G401 (cell line): ENCODE measurements around the gene RGMA. TPM values are rescaled to one million over a fixed set of nuclear protein-coding genes. Genes with fewer than 3 reads are reported as not detected.
A peak's percentile ranks its signal among the peaks of the same experiment; 100 is the strongest.

Source experiments
- DNase-seq: peaks from one replicate; pipeline ENCODE4 v3.0.0-alpha.2; 2015; ENCODE audit warnings: low spot score
- in situ Hi-C: cut with HindIII; loops from 2 replicates; pipeline ENCODE4 v1.10.0; 2016; ENCODE audit warnings: low sequenced_read_pairs, mixed read lengths
- total RNA-seq: library from RNA; depleted of rRNA; stranded (reverse); fragments of >200 nt; shearing (Covaris generic); gene quantifications from 2 replicates; pipeline ENCODE4 v1.2.3, GENCODE V29; 2014

Gene RGMA
- total RNA-seq, 1 experiment from 2014 or later: 2.6 TPM

DNA sequence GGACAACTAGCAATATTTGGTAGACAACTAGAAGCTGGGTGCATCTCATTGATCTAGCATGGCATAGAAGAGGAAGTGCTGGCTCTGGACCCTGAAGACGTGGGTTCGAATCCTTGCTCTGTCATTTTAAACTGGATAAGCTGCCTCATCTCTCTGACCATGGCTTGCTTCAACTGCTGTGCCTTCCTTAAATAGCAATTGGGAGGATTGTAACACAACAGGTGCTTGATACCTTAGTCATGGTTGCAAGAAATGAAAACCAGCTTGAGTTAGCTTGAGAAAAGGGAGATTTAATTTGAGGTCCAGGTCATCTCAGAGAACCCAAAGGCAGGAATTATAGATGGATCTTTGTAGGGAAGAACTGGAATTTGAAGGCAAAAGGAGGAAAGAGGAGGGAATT lies 14.8 kb upstream of the RGMA start:
- in situ Hi-C loops: no loop called here
- no peak for DNase-seq

DNA sequence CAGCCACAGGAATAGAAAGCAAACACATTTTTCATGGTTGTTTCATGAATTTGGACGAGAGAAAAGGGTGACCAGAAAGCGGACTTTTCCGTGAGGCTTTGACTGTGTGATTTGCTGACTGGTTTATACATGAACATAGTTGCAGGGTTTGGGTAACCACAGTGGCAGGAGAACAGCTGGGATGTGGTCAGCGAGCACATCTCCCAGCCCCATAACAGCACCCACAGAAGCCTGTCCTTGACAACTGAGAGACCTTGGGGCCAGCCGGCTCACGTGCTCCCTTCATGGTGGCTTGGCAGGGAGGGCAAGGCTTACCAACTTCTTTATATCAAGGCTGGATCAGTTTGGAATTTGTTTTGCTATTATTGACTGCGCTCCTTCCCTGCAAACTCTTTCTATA lies 13.2 kb upstream of the RGMA start:
- in situ Hi-C loops: no loop called here
- DNase-seq: no peak

GRCh38 chr15:93093765-93094164 lies 4.8 kb upstream of the RGMA start:
- DNase-seq: no peak
- in situ Hi-C loops: no loop called here

DNA sequence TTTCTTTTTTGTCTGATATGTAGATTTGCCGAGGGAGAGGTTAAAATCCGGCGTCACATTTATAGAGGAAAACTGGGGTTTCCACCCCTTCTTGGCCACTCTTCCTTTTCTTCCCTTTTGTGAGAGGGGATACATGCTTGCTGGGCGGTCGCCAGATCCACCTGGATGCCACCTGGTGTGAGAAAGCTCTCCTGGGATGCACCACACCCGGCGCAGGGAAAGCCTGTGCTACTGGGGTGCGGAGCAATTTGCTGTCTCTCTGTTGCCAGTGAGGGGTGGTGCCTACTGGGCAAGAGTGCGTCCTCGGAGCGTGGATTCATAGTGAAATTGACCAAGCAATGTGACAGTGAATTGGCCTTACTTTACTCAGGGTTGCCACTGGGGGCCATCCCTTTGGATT lies 2.5 kb upstream of the RGMA start:
- DNase-seq: no peak
- in situ Hi-C loops: no loop called here

DNA sequence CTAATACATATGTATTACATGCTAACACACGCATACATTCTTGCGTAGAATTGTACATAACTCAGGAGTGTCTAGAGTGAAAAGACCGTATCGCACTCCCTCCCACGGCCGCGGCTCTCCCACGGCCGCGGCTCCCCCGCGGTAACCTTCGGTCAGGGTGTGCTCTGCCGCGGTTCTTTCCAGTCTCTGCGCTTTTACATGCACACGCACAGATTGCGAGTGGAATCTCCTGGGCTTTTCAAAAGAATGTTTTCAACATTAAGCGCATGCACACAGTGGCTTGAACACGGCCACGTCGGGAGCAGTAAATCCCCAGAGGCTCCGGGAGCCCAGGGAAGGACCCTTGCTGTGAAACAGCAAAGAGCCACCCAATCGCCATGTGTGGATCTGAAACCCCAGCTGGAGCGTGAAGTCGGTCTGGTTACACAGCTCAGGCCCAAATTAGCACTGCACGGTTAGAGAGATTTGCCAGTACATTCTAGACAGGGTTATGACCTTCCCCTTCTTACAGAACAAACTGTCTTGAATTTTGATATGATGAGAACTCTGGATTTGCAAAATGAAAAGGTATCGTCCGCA lies 805 bp upstream of the RGMA start:
- DNase-seq: no peak
- in situ Hi-C loops: no loop called here

DNA sequence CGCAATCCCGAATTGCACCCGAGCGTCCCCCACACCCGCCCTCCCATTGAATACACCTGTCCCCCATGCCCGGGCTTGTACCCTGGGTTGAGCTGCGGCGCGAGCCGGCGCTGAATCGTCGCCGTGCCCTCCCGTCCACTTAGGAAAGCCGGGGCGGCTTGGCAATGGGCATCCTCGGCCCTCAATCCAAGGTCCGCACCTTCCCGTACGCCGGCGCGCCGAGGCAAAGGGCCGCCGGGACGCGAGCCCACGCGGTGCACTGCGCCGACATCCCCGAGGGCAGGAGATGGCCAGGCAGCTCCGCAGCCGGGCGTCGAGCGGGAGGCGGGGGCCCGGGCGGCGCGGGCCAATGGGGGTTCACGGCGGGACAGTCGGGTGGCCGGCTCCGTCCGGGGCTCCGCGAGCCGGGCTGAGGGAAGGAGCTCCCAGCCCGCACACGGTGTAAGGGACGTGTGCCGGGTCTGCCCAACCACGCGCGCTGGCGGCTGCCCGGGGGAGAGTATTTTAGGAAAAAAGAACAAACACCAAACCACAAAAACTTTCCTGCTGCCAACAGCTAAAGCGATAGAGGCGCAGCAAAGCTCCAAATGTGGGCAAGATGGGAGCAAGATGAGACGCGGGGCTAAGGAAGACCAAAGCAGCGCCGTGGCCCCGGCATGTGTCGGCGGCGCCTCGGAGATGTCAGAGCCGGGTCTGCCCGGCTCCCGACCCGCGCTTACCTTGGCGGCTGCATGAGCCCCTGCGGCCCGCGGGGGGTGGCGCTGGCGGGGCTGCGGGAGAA lies 621 bp downstream of the RGMA start:
- in situ Hi-C loops: no loop called here
- DNase-seq: no peak

GRCh38 chr15:93087825-93088199 lies 1.2 kb downstream of the RGMA start:
- in situ Hi-C loops: no loop called here
- peak; percentile 63 for DNase-seq

GRCh38 chr15:93086791-93087190 lies 2.2 kb downstream of the RGMA start:
- DNase-seq: no peak
- in situ Hi-C loops: no loop called here

GRCh38 chr15:93085692-93086091 lies 3.3 kb downstream of the RGMA start:
- in situ Hi-C loops: no loop called here
- DNase-seq: no peak

GRCh38 chr15:93082861-93083260 lies 6.2 kb downstream of the RGMA start:
- DNase-seq: no peak
- in situ Hi-C loops: no loop called here

DNA sequence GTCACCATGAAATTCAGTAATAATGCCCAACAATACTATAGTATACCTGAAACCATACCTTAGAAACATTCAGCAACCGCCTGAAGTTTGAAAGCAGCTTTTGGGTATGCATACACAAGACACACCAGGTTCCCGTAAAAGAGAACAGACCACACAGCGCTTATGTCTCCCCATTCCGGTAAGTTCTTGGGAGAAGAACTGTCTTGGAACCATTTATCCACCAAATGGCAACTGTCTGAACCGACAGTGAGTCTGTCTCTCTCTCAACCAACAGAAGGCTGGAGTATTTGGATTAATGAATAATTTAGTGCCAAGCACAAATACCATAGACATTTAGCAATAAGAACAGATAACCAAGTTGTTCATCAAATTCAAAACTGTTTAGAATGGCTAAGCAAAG lies 7.6 kb downstream of the RGMA start:
- in situ Hi-C loops: no loop called here
- DNase-seq: no peak

GRCh38 chr15:93080451-93080850 lies 8.6 kb downstream of the RGMA start:
- in situ Hi-C loops: no loop called here
- DNase-seq: no peak

GRCh38 chr15:93076875-93077274 lies 12.1 kb downstream of the RGMA start:
- in situ Hi-C loops: no loop called here
- no peak for DNase-seq

DNA sequence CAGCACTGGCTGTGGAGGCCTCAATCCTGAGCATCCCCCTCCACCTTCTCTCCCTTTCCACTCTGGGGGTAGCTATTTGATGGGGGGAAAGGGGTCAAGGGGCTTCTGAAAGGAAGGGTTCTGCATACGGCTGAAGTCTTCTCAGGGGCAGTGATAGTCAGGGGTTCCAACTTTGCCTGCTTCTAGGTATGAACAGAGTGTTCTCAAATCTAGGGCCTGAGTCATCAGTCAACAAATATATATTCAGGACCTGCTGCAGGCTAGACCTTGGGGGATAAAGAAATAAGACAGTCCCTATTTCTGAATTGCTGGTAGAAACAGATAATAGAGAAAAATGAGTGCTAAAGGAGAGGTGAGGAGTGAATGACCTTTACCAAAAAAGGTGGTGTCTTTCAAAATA lies 12.8 kb downstream of the RGMA start:
- DNase-seq: no peak
- in situ Hi-C loops: no loop called here

- in situ Hi-C loops: no loop called here
- no peak for DNase-seq
These were observed 14.4 kb downstream of the RGMA start for GRCh38 chr15:93074599-93074998.

- no peak for DNase-seq
These were observed 15.5 kb downstream of the RGMA start for GRCh38 chr15:93073465-93073952.

DNA sequence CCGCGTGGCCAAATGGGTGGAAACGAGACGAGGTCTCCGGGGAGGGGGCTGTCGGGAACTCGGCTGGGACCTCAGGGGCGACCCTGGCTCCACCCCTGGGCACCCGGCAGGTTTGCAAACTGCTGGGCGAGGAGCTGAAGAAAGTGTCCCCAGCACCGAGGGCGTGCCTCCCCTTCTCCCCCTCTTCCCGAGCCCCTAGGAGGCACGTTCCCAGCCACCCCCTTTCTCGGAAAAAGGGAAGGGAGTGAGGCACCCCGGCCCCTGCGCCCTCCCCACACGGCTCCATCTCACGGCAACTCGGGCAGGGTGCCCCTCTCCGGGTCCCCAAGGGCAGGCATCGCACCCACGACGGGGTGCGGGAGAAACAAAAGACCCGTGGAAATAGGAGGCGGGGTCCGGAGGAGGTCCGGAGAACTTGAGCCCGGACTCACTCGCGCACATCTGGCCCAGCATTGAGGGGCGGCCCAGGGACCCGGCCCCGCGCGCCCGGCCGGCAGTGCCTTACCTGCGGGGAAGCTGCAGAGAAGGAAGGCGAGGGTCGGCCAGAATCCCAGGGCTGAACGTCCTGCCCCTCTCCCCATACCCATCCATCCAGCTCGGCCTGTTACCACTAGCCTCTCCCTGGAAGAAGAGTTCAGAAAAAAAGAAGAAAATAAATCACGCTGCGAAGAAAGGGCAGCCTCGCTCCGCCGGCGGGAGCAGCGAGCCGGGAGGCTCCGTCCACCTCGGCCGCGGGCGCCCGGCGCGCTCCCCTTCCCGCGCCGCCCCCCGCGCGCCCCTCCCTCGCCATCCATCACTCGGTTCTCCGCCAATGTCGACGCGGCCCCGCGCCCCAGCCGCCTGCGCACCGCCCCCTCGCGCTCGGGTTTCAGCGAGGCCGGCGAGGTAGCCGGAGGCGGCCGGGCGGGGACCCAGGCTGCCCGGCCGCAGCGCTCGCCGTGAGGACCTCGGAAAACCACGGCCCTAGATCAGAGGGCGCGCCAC lies 16.3 kb downstream of the RGMA start:
- in situ Hi-C loops: no loop called here
- no peak for DNase-seq

More at GRCh38 chr15:93073465-93073952, 15.5 kb downstream of the RGMA start:
- in situ Hi-C loops: no loop called here

DNA sequence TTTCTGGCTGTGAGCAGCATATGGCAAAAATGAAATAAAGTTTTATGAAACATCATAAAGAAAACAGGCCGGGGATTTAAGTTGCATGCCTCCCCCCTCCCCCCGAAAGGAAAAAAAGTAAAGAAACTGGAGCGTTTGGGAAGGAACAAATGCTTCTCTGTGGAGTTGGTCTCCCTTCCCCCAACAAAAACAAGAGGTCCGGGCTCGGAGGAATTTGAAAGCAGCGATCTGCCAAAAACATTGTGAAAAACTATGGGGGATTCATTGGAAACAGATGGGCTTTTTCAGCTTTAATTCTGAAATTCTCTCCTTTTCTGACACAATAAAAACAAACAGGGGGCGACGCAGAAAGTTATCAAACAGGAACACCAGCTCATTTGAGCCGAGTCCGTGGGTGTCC lies 17.0 kb downstream of the RGMA start:
- DNase-seq: no peak
- in situ Hi-C loops: no loop called here

GRCh38 chr15:93071469-93071936 lies 17.5 kb downstream of the RGMA start:
- DNase-seq: no peak
- in situ Hi-C loops: no loop called here
